ENCODE data around the gene PAPSS1.

- TF ChIP-seq CTCF (IDR thresholded peaks at IDR 0.05): no peak
- TF ChIP-seq POLR2A (IDR thresholded peaks at IDR 0.05): no peak
Observed at GRCh38 chr4:107616838-107617389, 103.1 kb downstream of the PAPSS1 start.

Data from tibial nerve (tissue), 3 donors.